Measurements from ENCODE around the gene PRPS1. TPM values are rescaled to one million over a fixed set of nuclear protein-coding genes. Genes with fewer than 3 reads are reported as not detected.

The PRPS1 gene
- 53.4 TPM for polyA plus RNA-seq (2013)

GRCh38 chrX:107627838-107628661 is at the start of gene PRPS1:
Gene PRPS1 (plus strand): TSS chrX:107628510. CDS start chrX:107628629, 119 bp downstream.
- peaks cover 0 to 5% (median under 1%) of the 10 kb centered on the region in 5 experiments for H3K9me3 ChIP-seq (ENCODE audit: control extremely low read depth in 1 of 5, control insufficient read depth in 4 of 5, insufficient read depth in 2 of 5, low read depth in 1 of 5, low read length in 4 of 5)
- DNase-seq, result peak; percentile 93 to 96 (median 96)
- 35% methylated on average over 31 of the region's 37 CpGs for WGBS (ENCODE audit: insufficient coverage)
- CTCF ChIA-PET, result interaction anchor here (0.9 to 1.7 kb wide), 4 partner anchors 8 to 90 kb away, joined by 3 to 4 read pairs (median 3); no protein-coding TSS in a partner anchor
- H3K27ac ChIP-seq (ENCODE audit: insufficient read depth in 1 of 2, low read depth in 1 of 2, low read length in 2 of 2, poor library complexity in 1 of 2, severe bottlenecking in 2 of 2), result peak within 1 kb of the TSS; percentile 50 to 83
- peak within 1 kb of the TSS; percentile 64 to 90 (median 73) for H3K4me3 ChIP-seq (ENCODE audit: control insufficient read depth in 1 of 7, extremely low read depth in 1 of 7, insufficient read depth in 4 of 7, low read depth in 2 of 7, low read length in 6 of 7)
- H3K4me1 ChIP-seq (ENCODE audit: control extremely low read depth in 1 of 4, control insufficient read depth in 4 of 4, insufficient read depth in 4 of 4, low read length in 3 of 4), result peaks cover 2 to 14% (median 11%) of the 10 kb centered on the region in 4 experiments
- POLR2A ChIA-PET, result interaction anchor here (0.6 to 0.7 kb wide), 2 partner anchors 14 to 642 kb away, joined by 3 read pairs; no protein-coding TSS in a partner anchor
- peaks cover 0 to 4% (median 0%) of the 10 kb centered on the region in 5 experiments for H3K27me3 ChIP-seq (replicated peaks in 2 of 5; ENCODE audit: control insufficient read depth in 4 of 5, insufficient read depth in 5 of 5, low read length in 4 of 5)
- H3K36me3 ChIP-seq (ENCODE audit: control insufficient read depth in 4 of 4, insufficient read depth in 4 of 4, low read length in 3 of 4), result no peaks in the 10 kb centered on the region

- ChIA-PET POLR2A (no interaction called here), CTCF (no interaction called here)
- Histone ChIP-seq H3K36me3 (ENCODE audit: control insufficient read depth in 4 of 4, insufficient read depth in 4 of 4, low read length in 3 of 4) (no peaks in the 10 kb centered on the region), H3K9me3 (ENCODE audit: control extremely low read depth in 1 of 5, control insufficient read depth in 4 of 5, insufficient read depth in 2 of 5, low read depth in 1 of 5, low read length in 4 of 5) (peaks cover 0 to 3% (median 0%) of the 10 kb centered on the region in 5 experiments), H3K4me3 (ENCODE audit: control insufficient read depth in 1 of 7, extremely low read depth in 1 of 7, insufficient read depth in 4 of 7, low read depth in 2 of 7, low read length in 6 of 7) (no peak overlapping the region), H3K4me1 (ENCODE audit: control extremely low read depth in 1 of 4, control insufficient read depth in 4 of 4, insufficient read depth in 4 of 4, low read length in 3 of 4) (no peaks in the 10 kb centered on the region), H3K27ac (ENCODE audit: insufficient read depth in 1 of 2, low read depth in 1 of 2, low read length in 2 of 2, poor library complexity in 1 of 2, severe bottlenecking in 2 of 2) (no peak overlapping the region), H3K27me3 (replicated peaks in 2 of 5; ENCODE audit: control insufficient read depth in 4 of 5, insufficient read depth in 5 of 5, low read length in 4 of 5) (peaks cover 0 to 4% (median 0%) of the 10 kb centered on the region in 5 experiments)
- WGBS (ENCODE audit: insufficient coverage), result 75% methylated on average over 2 of the region's 3 CpGs
- no peak for DNase-seq
These were observed 48.4 kb upstream of the PRPS1 start for GRCh38 chrX:107579956-107580355.

DNA sequence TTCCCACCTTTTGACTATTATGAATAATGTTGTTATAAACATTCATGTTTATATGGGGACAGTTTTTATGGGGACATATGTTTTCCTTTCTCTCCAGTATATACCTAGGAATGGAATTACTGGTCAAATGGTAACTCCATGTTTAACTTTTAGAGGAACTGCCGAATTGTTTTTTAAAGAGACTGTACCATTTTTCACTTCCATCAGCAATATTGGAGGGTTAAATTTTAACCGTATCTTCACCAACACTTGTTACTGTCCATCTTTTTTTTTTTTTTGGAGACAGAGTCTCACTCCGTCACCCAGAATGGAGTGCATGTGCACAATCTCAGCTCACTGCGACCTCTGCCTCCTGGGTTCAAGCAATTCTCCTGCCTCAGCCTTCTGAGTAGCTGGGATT is 46.4 kb upstream of the PRPS1 start:
- no peaks in the 10 kb centered on the region for H3K27me3 ChIP-seq (replicated peaks in 2 of 5; ENCODE audit: control insufficient read depth in 4 of 5, insufficient read depth in 5 of 5, low read length in 4 of 5)
- H3K36me3 ChIP-seq (ENCODE audit: control insufficient read depth in 4 of 4, insufficient read depth in 4 of 4, low read length in 3 of 4), result no peaks in the 10 kb centered on the region
- DNase-seq, result no peak
- ChIA-PET POLR2A (no interaction called here), CTCF (no interaction called here)
- H3K4me1 ChIP-seq (ENCODE audit: control extremely low read depth in 1 of 4, control insufficient read depth in 4 of 4, insufficient read depth in 4 of 4, low read length in 3 of 4), result no peaks in the 10 kb centered on the region
- WGBS (ENCODE audit: insufficient coverage), result 75% methylated on average over 2 of the region's 4 CpGs
- no peak overlapping the region for H3K27ac ChIP-seq (ENCODE audit: insufficient read depth in 1 of 2, low read depth in 1 of 2, low read length in 2 of 2, poor library complexity in 1 of 2, severe bottlenecking in 2 of 2)
- H3K9me3 ChIP-seq (ENCODE audit: control extremely low read depth in 1 of 5, control insufficient read depth in 4 of 5, insufficient read depth in 2 of 5, low read depth in 1 of 5, low read length in 4 of 5), result peaks cover 0 to 3% (median 0%) of the 10 kb centered on the region in 5 experiments
- H3K4me3 ChIP-seq (ENCODE audit: control insufficient read depth in 1 of 7, extremely low read depth in 1 of 7, insufficient read depth in 4 of 7, low read depth in 2 of 7, low read length in 6 of 7), result no peak overlapping the region

GRCh38 chrX:107589243-107589642 is 39.1 kb upstream of the PRPS1 start:
- WGBS (ENCODE audit: insufficient coverage), result 100% methylated on average over 2 of the region's 6 CpGs
- POLR2A ChIA-PET, result no interaction called here

DNA sequence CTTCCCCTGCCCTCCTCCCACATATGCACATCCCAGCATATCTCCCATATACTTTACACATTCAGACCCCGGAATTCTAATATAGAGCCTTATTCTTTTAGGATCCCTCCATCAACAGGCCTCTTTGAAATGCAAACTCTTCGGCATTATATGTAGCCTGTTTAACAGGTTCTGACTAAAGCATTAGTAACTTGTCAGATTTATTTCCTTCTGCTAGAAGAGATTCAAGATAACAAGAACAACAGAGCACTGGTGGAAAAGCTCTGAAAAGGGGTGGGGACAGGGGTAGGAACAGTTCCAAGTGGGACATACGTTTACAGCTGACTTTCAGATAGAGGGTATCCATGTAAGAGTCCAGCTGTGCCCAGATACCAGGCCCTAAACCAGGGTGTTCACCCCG is 31.7 kb upstream of the PRPS1 start:
- DNase-seq, result no peak
- H3K27me3 ChIP-seq (replicated peaks in 2 of 5; ENCODE audit: control insufficient read depth in 4 of 5, insufficient read depth in 5 of 5, low read length in 4 of 5), result no peaks in the 10 kb centered on the region
- 20% methylated on average over 1 of the region's 4 CpGs for WGBS (ENCODE audit: insufficient coverage)
- no peak overlapping the region for H3K27ac ChIP-seq (ENCODE audit: insufficient read depth in 1 of 2, low read depth in 1 of 2, low read length in 2 of 2, poor library complexity in 1 of 2, severe bottlenecking in 2 of 2)
- ChIA-PET POLR2A (no interaction called here), CTCF (no interaction called here)
- no peaks in the 10 kb centered on the region for H3K36me3 ChIP-seq (ENCODE audit: control insufficient read depth in 4 of 4, insufficient read depth in 4 of 4, low read length in 3 of 4)
- no peaks in the 10 kb centered on the region for H3K4me1 ChIP-seq (ENCODE audit: control extremely low read depth in 1 of 4, control insufficient read depth in 4 of 4, insufficient read depth in 4 of 4, low read length in 3 of 4)
- no peak overlapping the region for H3K4me3 ChIP-seq (ENCODE audit: control insufficient read depth in 1 of 7, extremely low read depth in 1 of 7, insufficient read depth in 4 of 7, low read depth in 2 of 7, low read length in 6 of 7)
- no peaks in the 10 kb centered on the region for H3K9me3 ChIP-seq (ENCODE audit: control extremely low read depth in 1 of 5, control insufficient read depth in 4 of 5, insufficient read depth in 2 of 5, low read depth in 1 of 5, low read length in 4 of 5)

More at GRCh38 chrX:107589243-107589642, 39.1 kb upstream of the PRPS1 start:
- Histone ChIP-seq H3K27me3 (replicated peaks in 2 of 5; ENCODE audit: control insufficient read depth in 4 of 5, insufficient read depth in 5 of 5, low read length in 4 of 5) (no peaks in the 10 kb centered on the region), H3K36me3 (ENCODE audit: control insufficient read depth in 4 of 4, insufficient read depth in 4 of 4, low read length in 3 of 4) (no peaks in the 10 kb centered on the region), H3K9me3 (ENCODE audit: control extremely low read depth in 1 of 5, control insufficient read depth in 4 of 5, insufficient read depth in 2 of 5, low read depth in 1 of 5, low read length in 4 of 5) (no peaks in the 10 kb centered on the region), H3K4me1 (ENCODE audit: control extremely low read depth in 1 of 4, control insufficient read depth in 4 of 4, insufficient read depth in 4 of 4, low read length in 3 of 4) (no peaks in the 10 kb centered on the region), H3K4me3 (ENCODE audit: control insufficient read depth in 1 of 7, extremely low read depth in 1 of 7, insufficient read depth in 4 of 7, low read depth in 2 of 7, low read length in 6 of 7) (no peak overlapping the region), H3K27ac (ENCODE audit: insufficient read depth in 1 of 2, low read depth in 1 of 2, low read length in 2 of 2, poor library complexity in 1 of 2, severe bottlenecking in 2 of 2) (no peak overlapping the region)
- CTCF ChIA-PET, result no interaction called here
- DNase-seq, result no peak

- Histone ChIP-seq H3K4me1 (ENCODE audit: control extremely low read depth in 1 of 4, control insufficient read depth in 4 of 4, insufficient read depth in 4 of 4, low read length in 3 of 4) (no peaks in the 10 kb centered on the region), H3K4me3 (ENCODE audit: control insufficient read depth in 1 of 7, extremely low read depth in 1 of 7, insufficient read depth in 4 of 7, low read depth in 2 of 7, low read length in 6 of 7) (no peak overlapping the region), H3K9me3 (ENCODE audit: control extremely low read depth in 1 of 5, control insufficient read depth in 4 of 5, insufficient read depth in 2 of 5, low read depth in 1 of 5, low read length in 4 of 5) (no peaks in the 10 kb centered on the region), H3K27me3 (replicated peaks in 2 of 5; ENCODE audit: control insufficient read depth in 4 of 5, insufficient read depth in 5 of 5, low read length in 4 of 5) (peaks cover 0 to under 1% (median 0%) of the 10 kb centered on the region in 5 experiments), H3K27ac (ENCODE audit: insufficient read depth in 1 of 2, low read depth in 1 of 2, low read length in 2 of 2, poor library complexity in 1 of 2, severe bottlenecking in 2 of 2) (no peak overlapping the region), H3K36me3 (ENCODE audit: control insufficient read depth in 4 of 4, insufficient read depth in 4 of 4, low read length in 3 of 4) (no peaks in the 10 kb centered on the region)
- DNase-seq, result no peak
- 96% methylated on average over 13 of the region's 13 CpGs for WGBS (ENCODE audit: insufficient coverage)
- ChIA-PET POLR2A (no interaction called here), CTCF (no interaction called here)
These were observed 31.0 kb upstream of the PRPS1 start for GRCh38 chrX:107597264-107597663.

- WGBS (ENCODE audit: insufficient coverage), result 93% methylated on average over 5 of the region's 10 CpGs
- Histone ChIP-seq H3K9me3 (ENCODE audit: control extremely low read depth in 1 of 5, control insufficient read depth in 4 of 5, insufficient read depth in 2 of 5, low read depth in 1 of 5, low read length in 4 of 5) (no peaks in the 10 kb centered on the region), H3K4me3 (ENCODE audit: control insufficient read depth in 1 of 7, extremely low read depth in 1 of 7, insufficient read depth in 4 of 7, low read depth in 2 of 7, low read length in 6 of 7) (no peak overlapping the region), H3K4me1 (ENCODE audit: control extremely low read depth in 1 of 4, control insufficient read depth in 4 of 4, insufficient read depth in 4 of 4, low read length in 3 of 4) (no peaks in the 10 kb centered on the region), H3K27ac (ENCODE audit: insufficient read depth in 1 of 2, low read depth in 1 of 2, low read length in 2 of 2, poor library complexity in 1 of 2, severe bottlenecking in 2 of 2) (no peak overlapping the region), H3K36me3 (ENCODE audit: control insufficient read depth in 4 of 4, insufficient read depth in 4 of 4, low read length in 3 of 4) (no peaks in the 10 kb centered on the region), H3K27me3 (replicated peaks in 2 of 5; ENCODE audit: control insufficient read depth in 4 of 5, insufficient read depth in 5 of 5, low read length in 4 of 5) (peaks cover 0 to 4% (median 0%) of the 10 kb centered on the region in 5 experiments)
- ChIA-PET CTCF (no interaction called here), POLR2A (no interaction called here)
- DNase-seq, result no peak
These were observed 30.5 kb upstream of the PRPS1 start for GRCh38 chrX:107597791-107598190.
